Spleen (tissue), 13 donors: ENCODE measurements around the gene WDR72. TPM values are rescaled to one million over a fixed set of nuclear protein-coding genes. Genes with fewer than 3 reads are reported as not detected.
A peak's percentile ranks its signal among the peaks of the same experiment; 100 is the strongest.

Source experiments
- DNase-seq: peaks from one replicate; pipeline ENCODE4 v3.0.0-alpha.2; 2020
- H3K27ac ChIP-seq, 8 donors: fragments of 200-600 bp; sonication (generic) in 7 of 8; 1 replicate in 4 of 8; 2 replicates in 4 of 8; pipeline versions ENCODE4 v1.5.0 to v1.8.0; 2016 to 2021; ENCODE audit warnings: inconsistent platforms in 4 of 8, mild to moderate bottlenecking in 4 of 8, moderate library complexity in 1 of 8
- H3K27me3 ChIP-seq, 7 donors: fragments of 200-600 bp; sonication (generic) in 6 of 7; replicated peaks in 1 of 7; 1 replicate in 4 of 7; 2 replicates in 3 of 7; pipeline versions ENCODE4 v1.5.0 to v1.8.0; 2016 to 2021; ENCODE audit warnings: inconsistent platforms in 3 of 7, mild to moderate bottlenecking in 1 of 7
- H3K36me3 ChIP-seq, 6 donors: fragments of 200-600 bp; sonication (generic) in 5 of 6; 1 replicate in 4 of 6; 2 replicates in 2 of 6; pipeline versions ENCODE4 v1.5.0 to v1.8.0; 2016 to 2021; ENCODE audit warnings: inconsistent platforms in 2 of 6
- H3K4me1 ChIP-seq, 6 donors: fragments of 200-600 bp; sonication (generic) in 5 of 6; 1 replicate in 3 of 6; 2 replicates in 3 of 6; pipeline versions ENCODE4 v1.5.0 to v1.8.0; 2016 to 2021; ENCODE audit warnings: inconsistent platforms in 3 of 6
- H3K4me3 ChIP-seq, 8 donors: fragments of 200-600 bp; sonication (generic) in 7 of 8; 1 replicate in 4 of 8; 2 replicates in 4 of 8; pipeline versions ENCODE4 v1.5.0 to v1.8.0; 2016 to 2021; ENCODE audit warnings: inconsistent platforms in 4 of 8, mild to moderate bottlenecking in 4 of 8, moderate library complexity in 2 of 8
- H3K9me3 ChIP-seq, 8 donors: fragments of 200-600 bp; sonication (generic) in 7 of 8; 1 replicate in 4 of 8; 2 replicates in 4 of 8; pipeline versions ENCODE4 v1.5.0 to v1.8.0; 2016 to 2021; ENCODE audit warnings: inconsistent platforms in 4 of 8
- CTCF ChIP-seq, 11 experiments: fragments of 200-600 bp in 7 of 11; fragments of 450-650 bp in 4 of 11; sonication (generic) in 4 of 11; IDR thresholded peaks in 8 of 11; conservative IDR thresholded peaks in 3 of 11; 1 replicate in 7 of 11; 2 replicates in 4 of 11; pipeline versions ENCODE4 v1.4.0 to v1.8.0; 2016 to 2021; ENCODE audit warnings: antibody characterized with exemption in 11 of 11, inconsistent platforms in 4 of 11, mild to moderate bottlenecking in 1 of 11
- POLR2A ChIP-seq, 3 donors: fragments of 450-650 bp; IDR thresholded peaks; one replicate each; pipeline ENCODE4 v1.5.1; 2017; ENCODE audit warnings: antibody characterized with exemption in 3 of 3, mild to moderate bottlenecking in 1 of 3
- POLR2AphosphoS5 ChIP-seq, 3 donors: sonication (generic); formaldehyde crosslinking; IDR thresholded peaks; one replicate each; pipeline ENCODE4 v1.5.1; 2017; ENCODE audit warnings: antibody characterized with exemption in 3 of 3
- WGBS, 5 donors: extraction: QIAGEN DNeasy Blood & Tissue Kit in 3 of 5; methylation state at CpG; one replicate each; pipeline versions ENCODE4 v1.1.5 to v1.1.7; 2013 to 2018; 5-methylcytosine and 5-hydroxymethylcytosine counted together
- intact Hi-C: fragments of 100-400 bp; cut with DNase I; formaldehyde crosslinking; loops from one replicate; pipeline ENCODE4 v1.15.0; 2023; ENCODE audit warnings: low total_unique reads
- long read RNA-seq, 2 donors: transcript quantifications; one replicate each; lab custom pipeline, GENCODE V29; 2026
- polyA plus RNA-seq, 3 donors: library from polyadenylated mRNA; stranded (reverse); fragments of 200-250 nt; gene quantifications; one replicate each; pipeline ENCODE4 v1.2.1, GENCODE V29; 2013
- total RNA-seq, 7 donors: library from RNA; depleted of rRNA in 3 of 7; stranded (reverse); fragments of >200 nt in 3 of 7; fragmentation: NEBNext Ultra II Directional in 4 of 7; extraction: Animal tissue kit (Norgen Biotek cat#: 25700) in 4 of 7; gene quantifications; one replicate each; pipeline versions ENCODE4 v1.1.0 to v1.2.1, GENCODE V29; 2016 to 2021
- donor health status: healthy with polysubstance abuse.
- donor health status: DM: no; HTN: no; CAD: no; lungs with moderate emphysema.
- donor health status: DM: no; HTN: no; CAD: no.
- donor health status: Bipolar disorder and iron deficiency.
- donor health status: healthy.
- donor health status: DM: no; HTN: no; CAD: no.
- donor health status: DM: yes; HTN: yes; CAD: no.

The WDR72 gene
- total RNA-seq (not detected), polyA plus RNA-seq (not detected)
- long read RNA-seq, donor 1, result 0 reads
- long read RNA-seq, donor 2, result 0 reads

- H3K27me3 ChIP-seq, result peaks cover 0 to 60% (median 23%) of the 10 kb centered on the region in 7 donors
- no peaks in the 10 kb centered on the region for H3K36me3 ChIP-seq
- TF ChIP-seq POLR2AphosphoS5 (IDR thresholded peaks at IDR 0.05), result no peak
- TF ChIP-seq CTCF (IDR thresholded peaks at IDR 0.05 in 8 of 11, conservative IDR thresholded peaks at IDR 0.05 in 3 of 11), result no peak
- no peak within 1 kb of the TSS for H3K27ac ChIP-seq
- H3K4me3 ChIP-seq, result peak within 1 kb of the TSS in 1 of 8 donors; percentile 42
- no peak for DNase-seq
- WGBS, 5 donors, result 1 to 6% (median 4%) methylated on average over 13 to 44 of the region's 45 CpGs
- H3K4me1 ChIP-seq, result peaks cover 0 to 6% (median 3%) of the 10 kb centered on the region in 6 donors
- H3K9me3 ChIP-seq, result no peaks in the 10 kb centered on the region
- intact Hi-C loops, result no loop called here
These were observed at the start of gene WDR72 for GRCh38 chr15:53759411-53759931. TSS of gene WDR72 (minus strand) at chr15:53759663. CDS start at chr15:53733149, 26,514 bp downstream.

GRCh38 chr15:53808058-53808706 is 48.7 kb upstream of the WDR72 start:
- no peak for DNase-seq
- Histone ChIP-seq H3K27me3 (peaks cover 0 to 13% (median 0%) of the 10 kb centered on the region in 7 donors), H3K27ac (no peak overlapping the region), H3K4me1 (no peaks in the 10 kb centered on the region), H3K4me3 (no peak overlapping the region), H3K9me3 (no peaks in the 10 kb centered on the region), H3K36me3 (no peaks in the 10 kb centered on the region)
- WGBS, 5 donors, result 50 to 63% (median 55%) methylated on average over 5 of the region's 5 CpGs
- no peak for TF ChIP-seq POLR2AphosphoS5 (IDR thresholded peaks at IDR 0.05)
- no peak for TF ChIP-seq POLR2A (IDR thresholded peaks at IDR 0.05)
- peak in 7 of 11 experiments; percentile 22 to 50 (median 42) for TF ChIP-seq CTCF (IDR thresholded peaks at IDR 0.05 in 8 of 11, conservative IDR thresholded peaks at IDR 0.05 in 3 of 11)
- intact Hi-C loops, result no loop called here

DNA sequence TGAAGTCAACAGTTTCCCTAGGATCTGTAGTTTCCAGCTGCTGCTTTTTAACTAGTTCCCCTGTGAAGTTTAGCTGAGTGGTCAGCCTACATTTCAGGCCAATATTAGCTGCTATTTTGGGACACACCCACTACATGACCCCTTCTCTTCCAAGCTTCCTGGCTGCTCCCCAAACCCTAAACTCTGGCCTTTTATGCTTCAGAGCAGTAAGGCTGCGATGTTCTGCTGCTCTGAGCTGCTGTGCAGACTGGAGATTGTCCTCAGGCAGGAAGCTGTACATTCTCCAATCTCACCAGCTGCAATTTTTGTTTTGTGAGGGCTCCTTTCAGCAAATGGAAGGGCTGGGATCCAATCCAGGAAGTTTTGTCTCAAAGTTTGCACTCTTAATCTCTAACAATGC is 48.0 kb upstream of the WDR72 start:
- 56 to 79% (median 63%) methylated on average over 1 of the region's 1 CpG for WGBS, 5 donors
- no peak overlapping the region for H3K27ac ChIP-seq
- H3K9me3 ChIP-seq, result no peaks in the 10 kb centered on the region
- intact Hi-C loops, result no loop called here
- H3K4me3 ChIP-seq, result no peak overlapping the region
- H3K4me1 ChIP-seq, result no peaks in the 10 kb centered on the region
- H3K36me3 ChIP-seq, result no peaks in the 10 kb centered on the region
- DNase-seq, result no peak
- H3K27me3 ChIP-seq, result peaks cover 0 to 13% (median 0%) of the 10 kb centered on the region in 7 donors
- TF ChIP-seq POLR2AphosphoS5 (IDR thresholded peaks at IDR 0.05), result no peak
- TF ChIP-seq POLR2A (IDR thresholded peaks at IDR 0.05), result no peak
- no peak for TF ChIP-seq CTCF (IDR thresholded peaks at IDR 0.05 in 8 of 11, conservative IDR thresholded peaks at IDR 0.05 in 3 of 11)

GRCh38 chr15:53802672-53803071 is 43.2 kb upstream of the WDR72 start:
- 24 to 51% (median 26%) methylated on average over 2 of the region's 2 CpGs for WGBS, 5 donors
- TF ChIP-seq CTCF (IDR thresholded peaks at IDR 0.05 in 8 of 11, conservative IDR thresholded peaks at IDR 0.05 in 3 of 11), result no peak
- TF ChIP-seq POLR2AphosphoS5 (IDR thresholded peaks at IDR 0.05), result no peak
- no peak for TF ChIP-seq POLR2A (IDR thresholded peaks at IDR 0.05)
- no peak for DNase-seq
- Histone ChIP-seq H3K4me3 (no peak overlapping the region), H3K27me3 (no peaks in the 10 kb centered on the region), H3K36me3 (no peaks in the 10 kb centered on the region), H3K9me3 (no peaks in the 10 kb centered on the region), H3K27ac (no peak overlapping the region), H3K4me1 (no peaks in the 10 kb centered on the region)
- intact Hi-C loops, result no loop called here
